T-helper 1 cell treated with Interleukin-12 subunit alpha and Interleukin-12 subunit beta and Interleukin-4 antibody, amounts not matched to agents 30 μg/mL and 1 μg/mL, for 36 hours (primary cell): Measurements from ENCODE around the gene PDE5A.
A peak's percentile ranks its signal among the peaks of the same experiment; 100 is the strongest.
"Not testable (repeated sequence)": the region's sequence is repeated elsewhere in the genome, so short reads cannot be mapped to it uniquely, and the experiment has no call there.

Experiments
- H3K27ac Mint-ChIP-seq: one replicate; pipeline ENCODE4 v1.8.0; 2021; ENCODE audit warnings: mild to moderate bottlenecking, mixed read lengths
- H3K27me3 Mint-ChIP-seq: one replicate; pipeline ENCODE4 v1.8.0; 2021; ENCODE audit warnings: low read depth, mixed read lengths
- H3K36me3 Mint-ChIP-seq: one replicate; pipeline ENCODE4 v1.8.0; 2021; ENCODE audit warnings: low read depth, mixed read lengths
- H3K4me1 Mint-ChIP-seq: one replicate; pipeline ENCODE4 v1.8.0; 2021; ENCODE audit warnings: low read depth, mixed read lengths
- H3K4me3 Mint-ChIP-seq: one replicate; pipeline ENCODE4 v1.8.0; 2021; ENCODE audit warnings: mild to moderate bottlenecking, moderate library complexity, mixed read lengths
- H3K9me3 Mint-ChIP-seq: one replicate; pipeline ENCODE4 v1.8.0; 2021; ENCODE audit warnings: mixed read lengths

Gene PDE5A

GRCh38 chr4:119470737-119471063, 157.9 kb downstream of the PDE5A start:
- not testable (repeated sequence) for H3K9me3 Mint-ChIP-seq, H3K27me3 Mint-ChIP-seq, H3K4me3 Mint-ChIP-seq, H3K27ac Mint-ChIP-seq, H3K4me1 Mint-ChIP-seq
- H3K36me3 Mint-ChIP-seq, result peaks cover 32% of the 10 kb centered on the region

GRCh38 chr4:119470021-119470736, 158.4 kb downstream of the PDE5A start:
- H3K9me3 Mint-ChIP-seq, H3K27me3 Mint-ChIP-seq, H3K4me3 Mint-ChIP-seq, H3K4me1 Mint-ChIP-seq: not testable (repeated sequence)
- peaks cover 30% of the 10 kb centered on the region for H3K36me3 Mint-ChIP-seq
- peak overlapping the region; percentile 15 for H3K27ac Mint-ChIP-seq

DNA sequence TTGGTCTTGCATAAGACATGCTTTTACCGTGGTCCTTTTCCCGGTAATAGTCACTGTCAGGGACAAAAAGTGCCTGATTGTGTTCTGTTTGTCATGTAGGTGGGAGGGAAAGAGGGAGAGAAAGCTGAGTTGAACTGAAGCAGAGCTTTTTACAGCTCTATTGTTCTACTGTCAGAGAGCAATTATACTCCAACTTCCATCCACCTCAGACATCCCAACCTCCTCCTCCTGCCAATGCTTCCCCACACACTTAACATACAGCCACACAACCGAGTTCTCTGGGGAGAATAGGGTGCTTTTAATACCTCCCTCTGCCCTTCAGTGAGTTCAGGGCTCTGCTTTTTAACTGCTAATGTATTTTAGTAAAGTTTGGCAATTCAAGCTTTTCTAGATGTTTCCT, 159.6 kb downstream of the PDE5A start:
- not testable (repeated sequence) for H3K9me3 Mint-ChIP-seq, H3K27ac Mint-ChIP-seq, H3K27me3 Mint-ChIP-seq, H3K4me3 Mint-ChIP-seq, H3K4me1 Mint-ChIP-seq
- H3K36me3 Mint-ChIP-seq, result peaks cover 30% of the 10 kb centered on the region

- not testable (repeated sequence) for H3K27me3 Mint-ChIP-seq, H3K4me3 Mint-ChIP-seq, H3K9me3 Mint-ChIP-seq, H3K4me1 Mint-ChIP-seq
- Mint-ChIP-seq H3K27ac (peak overlapping the region; percentile 10), H3K36me3 (peaks cover 22% of the 10 kb centered on the region)
These were observed 165.9 kb downstream of the PDE5A start for GRCh38 chr4:119462733-119463132.

DNA sequence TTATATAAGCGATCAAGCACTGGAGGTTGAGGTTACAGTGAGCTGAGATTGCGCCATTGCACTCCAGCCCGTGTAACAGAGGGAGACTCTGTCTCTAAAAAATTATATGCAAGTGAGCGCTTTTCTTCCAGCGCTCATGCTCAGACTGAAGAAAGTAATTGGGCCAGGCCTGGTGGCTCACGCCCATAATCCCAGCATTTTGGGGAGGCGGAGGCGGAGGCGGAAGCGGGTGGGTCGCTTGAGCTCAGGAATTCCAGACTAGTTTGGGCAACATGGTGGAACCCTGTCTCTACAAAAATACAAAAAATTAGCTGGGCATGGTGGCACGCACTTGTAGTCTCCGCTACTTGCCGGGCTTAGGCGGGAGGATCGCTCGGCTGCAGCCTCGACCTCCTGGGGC, 172.9 kb downstream of the PDE5A start:
- not testable (repeated sequence) for H3K27me3 Mint-ChIP-seq, H3K4me1 Mint-ChIP-seq, H3K36me3 Mint-ChIP-seq, H3K9me3 Mint-ChIP-seq
- Mint-ChIP-seq H3K4me3 (peak overlapping the region; percentile 71), H3K27ac (peak overlapping the region; percentile 69)

DNA sequence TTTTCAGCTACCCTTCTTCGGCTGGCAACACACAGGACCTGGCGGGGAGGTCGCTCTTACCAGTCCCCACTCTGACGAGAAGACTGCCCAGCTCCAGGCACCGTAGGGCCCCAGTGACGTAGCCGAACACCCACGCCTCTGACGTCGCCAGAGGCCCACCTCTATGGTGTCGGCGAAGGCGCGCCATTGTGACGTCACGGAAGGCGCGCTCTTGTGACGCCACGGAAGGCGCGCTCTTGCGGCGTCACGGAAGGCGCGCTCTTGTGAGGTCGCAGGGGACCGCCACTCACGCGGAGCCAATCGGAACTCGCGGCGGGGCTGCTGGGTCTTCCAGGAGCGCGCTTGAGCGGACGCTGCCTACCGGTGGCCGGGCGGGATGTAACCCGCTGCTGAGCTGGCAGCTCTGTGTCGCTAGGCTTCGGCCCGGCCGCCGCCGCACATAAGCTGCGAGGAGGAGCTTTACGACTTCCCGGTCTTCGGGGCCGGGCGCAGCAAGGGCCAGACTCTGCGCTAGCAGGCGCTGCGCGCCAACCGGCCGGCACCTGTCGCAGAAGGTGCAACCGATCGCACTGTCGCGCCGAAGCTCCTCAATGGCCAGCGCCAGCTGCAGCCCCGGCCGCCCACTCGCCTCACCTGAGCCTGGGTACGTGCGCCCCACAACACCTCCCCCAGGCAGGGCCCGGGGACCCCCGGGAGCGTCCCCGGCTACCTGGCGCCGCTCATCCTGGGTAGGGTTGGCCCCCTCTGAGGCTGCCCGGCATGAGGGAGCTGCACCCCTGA, 173.9 kb downstream of the PDE5A start:
- H3K27me3 Mint-ChIP-seq, H3K9me3 Mint-ChIP-seq, H3K4me1 Mint-ChIP-seq, H3K36me3 Mint-ChIP-seq: not testable (repeated sequence)
- Mint-ChIP-seq H3K4me3 (peak overlapping the region; percentile 87), H3K27ac (peak overlapping the region; percentile 98)

- H3K9me3 Mint-ChIP-seq, H3K27me3 Mint-ChIP-seq, H3K36me3 Mint-ChIP-seq, H3K4me1 Mint-ChIP-seq: not testable (repeated sequence)
- H3K27ac Mint-ChIP-seq, result peak overlapping the region; percentile 98
- H3K4me3 Mint-ChIP-seq, result peak overlapping the region; percentile 87
These were observed 174.5 kb downstream of the PDE5A start for GRCh38 chr4:119454151-119454490.

- H3K27ac Mint-ChIP-seq, result peak overlapping the region; percentile 36
- not testable (repeated sequence) for H3K4me1 Mint-ChIP-seq, H3K9me3 Mint-ChIP-seq, H3K27me3 Mint-ChIP-seq, H3K36me3 Mint-ChIP-seq, H3K4me3 Mint-ChIP-seq
These were observed 175.3 kb downstream of the PDE5A start for GRCh38 chr4:119453286-119453685.

DNA sequence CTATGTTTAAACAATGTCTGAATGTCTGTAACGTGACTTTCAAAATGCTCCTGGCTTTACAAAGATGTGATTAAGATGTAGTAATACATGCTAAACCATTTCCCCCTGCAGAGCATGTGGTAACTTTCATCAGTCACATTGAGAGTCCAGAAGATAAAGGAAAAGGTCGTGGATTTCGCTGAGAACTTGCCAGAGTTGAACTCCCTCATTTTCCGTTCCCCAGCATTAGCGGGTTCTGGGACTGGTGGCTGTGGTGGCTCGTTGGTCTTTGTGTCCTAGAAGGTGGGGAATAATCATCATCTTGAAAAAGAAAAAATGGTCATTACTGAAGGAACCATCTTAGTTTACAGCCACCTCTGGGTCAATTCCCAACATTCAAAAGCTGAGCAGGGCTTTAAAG, 178.8 kb downstream of the PDE5A start:
- H3K27ac Mint-ChIP-seq, result not testable (repeated sequence)

More for the DNA sequence above, 178.8 kb downstream of the PDE5A start:
- H3K27me3 Mint-ChIP-seq, H3K36me3 Mint-ChIP-seq, H3K4me1 Mint-ChIP-seq, H3K9me3 Mint-ChIP-seq, H3K4me3 Mint-ChIP-seq: not testable (repeated sequence)
